ENCODE measurements around the gene ADAMTS2.

ADAMTS2 gene

GRCh38 chr5:179266291-179267070 lies 78.8 kb downstream of the ADAMTS2 start:
- DNase-seq (ENCODE audit: low read depth in 2 of 2), result no peak

- DNase-seq (ENCODE audit: low read depth in 2 of 2), result no peak
These were observed 79.6 kb downstream of the ADAMTS2 start for GRCh38 chr5:179265514-179266290.

GRCh38 chr5:179264783-179265513 lies 80.3 kb downstream of the ADAMTS2 start:
- DNase-seq (ENCODE audit: low read depth in 2 of 2), result no peak

DNA sequence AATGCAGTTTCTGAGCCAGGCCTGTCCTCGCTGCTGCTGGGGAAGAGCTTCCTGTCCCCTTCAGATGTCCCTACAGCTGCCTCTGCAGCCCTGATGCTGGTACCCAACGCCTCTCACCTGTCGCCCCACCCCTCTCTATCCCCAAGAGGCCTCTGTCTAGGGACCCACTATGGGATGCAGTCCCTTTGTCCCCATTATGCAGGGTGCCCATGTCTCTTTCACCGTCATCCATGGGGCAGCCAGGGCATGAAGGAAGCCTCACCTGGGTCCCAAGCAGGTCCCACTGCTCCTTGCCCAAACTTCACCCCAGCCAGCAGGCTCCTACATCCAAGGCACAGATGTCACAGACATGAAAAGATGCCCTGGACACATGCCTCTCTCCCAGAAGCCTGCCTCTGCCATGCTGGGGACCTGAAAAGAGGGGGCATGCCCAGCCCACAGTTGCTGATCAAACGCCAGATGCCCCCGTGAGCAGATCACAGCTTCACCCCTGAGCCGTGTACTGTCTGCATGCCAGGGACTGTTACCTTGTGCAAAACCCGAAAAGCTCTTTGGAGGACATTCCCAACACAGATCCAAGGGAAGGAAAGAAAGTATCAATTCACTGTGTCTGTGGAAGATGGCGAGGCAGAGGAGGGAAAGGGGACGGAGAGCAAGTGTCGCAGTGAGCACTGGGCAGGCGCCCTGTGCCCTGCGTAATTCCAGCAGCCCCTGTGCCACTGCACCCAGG lies 81.0 kb downstream of the ADAMTS2 start:
- DNase-seq (ENCODE audit: low read depth in 2 of 2), result no peak

DNA sequence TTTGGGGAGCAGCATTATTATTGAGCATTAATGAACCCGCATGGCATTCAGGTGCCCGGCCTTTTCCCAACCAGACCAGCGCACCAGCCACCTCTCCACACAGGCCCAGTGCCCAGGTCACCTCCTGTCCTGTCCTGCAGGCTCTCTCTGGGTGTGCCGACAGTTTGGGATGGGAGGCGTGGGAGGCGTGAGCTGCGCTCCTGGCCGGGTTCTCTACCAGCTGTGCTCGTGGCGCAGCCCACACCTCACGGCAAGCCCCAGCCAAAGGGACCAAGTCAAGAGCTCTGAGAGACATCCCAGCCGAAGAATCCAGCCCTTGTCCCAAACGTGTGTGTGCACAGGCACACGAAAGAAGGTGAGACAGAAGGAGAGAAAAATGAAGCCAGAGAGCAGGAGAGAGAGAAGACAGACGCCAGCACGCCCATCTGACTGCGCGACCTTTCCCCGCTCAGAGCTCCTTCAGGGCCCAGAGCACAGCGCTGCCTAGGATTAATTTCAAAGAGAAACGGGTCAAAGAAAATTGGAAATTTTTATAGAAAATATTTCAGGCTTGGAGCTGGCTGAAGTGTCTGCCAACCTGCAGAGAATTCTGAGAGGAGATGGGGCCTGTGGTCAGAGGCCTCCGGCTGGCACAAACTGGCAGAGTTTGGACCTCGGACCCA lies 81.7 kb downstream of the ADAMTS2 start:
- no peak for DNase-seq (ENCODE audit: low read depth in 2 of 2)

GRCh38 chr5:179262126-179262920 lies 82.9 kb downstream of the ADAMTS2 start:
- DNase-seq (ENCODE audit: low read depth in 2 of 2), result no peak

GRCh38 chr5:179261301-179262125 lies 83.7 kb downstream of the ADAMTS2 start:
- DNase-seq (ENCODE audit: low read depth in 2 of 2), result no peak

- no peak for DNase-seq (ENCODE audit: low read depth in 2 of 2)
These were observed 84.8 kb downstream of the ADAMTS2 start for GRCh38 chr5:179260324-179261070.

GRCh38 chr5:179259731-179260323 lies 85.4 kb downstream of the ADAMTS2 start:
- DNase-seq (ENCODE audit: low read depth in 2 of 2), result no peak

GRCh38 chr5:179258922-179259730 lies 86.1 kb downstream of the ADAMTS2 start:
- DNase-seq (ENCODE audit: low read depth in 2 of 2), result no peak

- no peak for DNase-seq (ENCODE audit: low read depth in 2 of 2)
These were observed 87.0 kb downstream of the ADAMTS2 start for GRCh38 chr5:179258001-179258921.

DNA sequence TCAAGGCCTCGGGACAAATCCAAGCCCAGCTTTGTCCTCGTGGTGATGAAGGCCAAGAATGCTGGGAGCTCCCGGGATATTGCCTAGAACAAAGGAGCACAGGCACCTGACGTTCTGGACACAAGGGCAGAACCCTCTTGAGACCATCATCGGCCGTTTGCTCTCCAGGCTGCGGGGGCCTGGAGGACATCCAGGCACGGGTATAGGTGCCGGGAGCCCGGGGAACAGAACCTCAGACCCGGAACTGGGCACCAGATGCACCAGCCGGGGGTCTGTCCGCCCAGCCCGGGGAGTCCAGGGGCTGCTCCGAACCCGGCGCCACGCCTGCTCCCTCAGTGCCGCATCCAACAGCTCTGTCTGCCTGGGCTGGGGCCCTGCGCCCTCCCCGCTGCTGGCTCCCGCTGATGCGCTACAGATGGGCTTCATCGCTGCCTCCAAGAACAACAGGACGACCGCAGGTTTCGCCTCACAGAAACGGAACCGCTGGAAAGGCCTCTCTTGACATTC lies 88.0 kb downstream of the ADAMTS2 start:
- DNase-seq (ENCODE audit: low read depth in 2 of 2), result no peak

DNA sequence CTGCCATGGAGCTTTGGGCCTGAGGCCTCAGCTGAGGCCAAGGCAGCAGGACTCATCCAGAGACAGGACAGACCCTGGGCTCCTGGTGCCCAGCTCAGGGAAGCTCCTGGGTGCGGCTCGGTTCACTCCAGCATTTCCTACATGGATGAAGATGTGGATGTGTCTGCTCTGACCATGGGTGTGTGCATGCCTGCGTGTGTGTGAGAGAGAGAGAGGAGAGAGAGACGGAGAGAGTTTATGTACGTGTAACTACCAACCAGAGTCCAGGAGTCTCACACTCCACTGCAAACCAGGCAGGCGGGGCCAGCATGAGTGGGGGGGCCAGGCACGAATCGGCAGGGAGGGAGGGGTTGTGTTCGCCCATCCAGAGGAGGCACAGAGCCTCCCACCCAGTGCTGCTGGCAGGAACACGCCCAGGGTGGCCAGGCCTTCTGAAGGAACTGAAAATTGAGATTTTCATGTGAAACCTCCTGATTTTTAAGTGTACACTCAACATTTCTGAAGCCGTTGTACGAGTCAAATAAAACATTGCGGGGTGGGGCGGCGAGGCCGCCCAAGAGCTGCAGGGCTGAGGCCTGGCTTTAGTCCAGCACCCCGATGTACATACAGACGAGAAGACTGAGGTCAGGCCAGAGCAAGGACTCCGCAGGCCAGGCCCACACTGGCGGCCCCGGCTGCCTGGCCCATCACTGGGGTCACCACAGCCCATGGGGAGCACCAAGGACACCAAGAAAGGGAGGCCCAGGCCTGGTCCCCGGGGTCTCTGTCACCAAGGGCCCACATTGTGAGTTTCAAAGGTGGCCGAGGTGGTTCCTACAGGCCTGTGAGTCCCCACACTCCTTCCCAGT lies 88.7 kb downstream of the ADAMTS2 start:
- DNase-seq (ENCODE audit: low read depth in 2 of 2), result no peak

DNA sequence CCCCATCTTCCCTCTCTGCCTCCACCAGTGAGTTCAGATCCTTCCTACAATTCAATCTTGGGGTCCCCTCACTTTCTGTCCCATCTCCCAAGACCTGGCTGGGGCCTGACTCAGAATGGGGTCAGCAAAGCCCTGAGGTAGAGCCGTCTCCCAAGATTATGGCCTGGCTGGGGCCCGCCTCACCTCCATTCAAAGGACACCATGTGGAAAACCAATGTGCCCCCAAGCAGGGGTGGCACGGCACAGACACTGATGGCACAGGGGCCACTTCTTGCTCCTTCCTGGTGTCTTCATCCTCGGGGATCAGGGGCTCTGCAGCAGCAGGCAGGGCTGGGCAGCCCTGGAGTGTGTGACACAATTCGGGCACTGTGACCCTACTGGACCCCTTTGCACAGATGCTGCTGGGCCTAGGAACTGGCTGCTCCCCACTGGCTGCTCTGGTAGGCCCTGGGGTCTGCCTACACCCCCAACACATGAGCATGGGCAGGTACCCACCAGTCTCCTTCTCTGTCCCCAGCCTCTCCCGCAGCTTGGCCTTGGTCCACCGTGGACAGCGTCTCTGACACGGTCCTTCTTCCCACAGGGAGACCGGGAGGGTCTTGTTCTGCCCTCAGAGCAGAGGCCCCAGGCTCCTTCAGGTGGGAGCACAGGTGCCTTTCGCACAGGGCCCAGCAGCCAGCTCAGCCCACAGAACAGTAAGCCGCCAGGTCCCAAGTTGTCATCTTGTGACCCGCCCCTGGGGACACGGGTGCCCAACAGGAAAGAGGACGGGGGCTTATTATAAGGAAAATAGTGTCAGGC lies 89.5 kb downstream of the ADAMTS2 start:
- no peak for DNase-seq (ENCODE audit: low read depth in 2 of 2)

All from stimulated activated CD4-positive, alpha-beta T cell treated with anti-CD3 and anti-CD28 coated beads, Interleukin-4, amount 100 ng/mL, for 48 hours (primary cell).